Measurements from ENCODE around the gene CCDC85C.

GRCh38 chr14:99632410-99633035 is 28.5 kb upstream of the CCDC85C start:
- TF ChIP-seq CTCF (IDR thresholded peaks at IDR 0.05) (no peak), POLR2A (IDR thresholded peaks at IDR 0.05) (no peak), POLR2AphosphoS5 (IDR thresholded peaks at IDR 0.05) (no peak)

All from prostate gland (tissue), 2 donors.